ENCODE results near the gene USP17L11. TPM values are rescaled to one million over a fixed set of nuclear protein-coding genes. Genes with fewer than 3 reads are reported as not detected.
"Not testable (repeated sequence)": the region's sequence is repeated elsewhere in the genome, so short reads cannot be mapped to it uniquely, and the experiment has no call there.

The USP17L11 gene
- total and polyA plus RNA-seq, 9 donors: not detected

GRCh38 chr4:9243579-9243978 lies 28.4 kb downstream of the USP17L11 start, which contains the start of gene USP17L17:
Gene USP17L17 (plus strand): TSS chr4:9243879. CDS start chr4:9243879, 0 bp downstream.
- H3K9me3 ChIP-seq (replicated peaks; ENCODE audit: control insufficient read depth, low read depth, low read length); H3K4me1 ChIP-seq (ENCODE audit: control insufficient read depth, insufficient read depth, low read length); H3K27me3 ChIP-seq (ENCODE audit: control insufficient read depth, insufficient read depth, low read length); H3K4me3 ChIP-seq (ENCODE audit: low read length); DNase-seq; H3K36me3 ChIP-seq (ENCODE audit: control insufficient read depth, insufficient read depth, low read length); H3K27ac ChIP-seq (ENCODE audit: low read length): not testable (repeated sequence)
- WGBS (ENCODE audit: insufficient coverage): no CpG with 5 or more reads among the region's 14 CpGs

- not testable (repeated sequence) for H3K4me3 ChIP-seq (ENCODE audit: low read length); H3K4me1 ChIP-seq (ENCODE audit: control insufficient read depth, insufficient read depth, low read length); H3K27me3 ChIP-seq (ENCODE audit: control insufficient read depth, insufficient read depth, low read length); H3K9me3 ChIP-seq (replicated peaks; ENCODE audit: control insufficient read depth, low read depth, low read length); H3K27ac ChIP-seq (ENCODE audit: low read length); H3K36me3 ChIP-seq (ENCODE audit: control insufficient read depth, insufficient read depth, low read length)
- peak; percentile 0 for DNase-seq
- 94% methylated on average over 7 of the region's 26 CpGs for WGBS (ENCODE audit: insufficient coverage)
These were observed 32.9 kb downstream of the USP17L11 start, which contains the start of gene USP17L18 for GRCh38 chr4:9247953-9248680. Gene USP17L18 (plus strand): TSS chr4:9248630. CDS start chr4:9248630, 0 bp downstream.

- no CpG with 5 or more reads among the region's 13 CpGs for WGBS (ENCODE audit: insufficient coverage)
- not testable (repeated sequence) for H3K4me1 ChIP-seq (ENCODE audit: control insufficient read depth, insufficient read depth, low read length); H3K27ac ChIP-seq (ENCODE audit: low read length); DNase-seq; H3K36me3 ChIP-seq (ENCODE audit: control insufficient read depth, insufficient read depth, low read length); H3K4me3 ChIP-seq (ENCODE audit: low read length); H3K9me3 ChIP-seq (replicated peaks; ENCODE audit: control insufficient read depth, low read depth, low read length); H3K27me3 ChIP-seq (ENCODE audit: control insufficient read depth, insufficient read depth, low read length)
These were observed 37.9 kb downstream of the USP17L11 start, which contains the start of gene USP17L19 for GRCh38 chr4:9253078-9253477. Gene USP17L19 (plus strand): TSS chr4:9253378. CDS start chr4:9253378, 0 bp downstream.

- DNase-seq; H3K4me3 ChIP-seq (ENCODE audit: low read length); H3K4me1 ChIP-seq (ENCODE audit: control insufficient read depth, insufficient read depth, low read length); H3K9me3 ChIP-seq (replicated peaks; ENCODE audit: control insufficient read depth, low read depth, low read length); H3K27me3 ChIP-seq (ENCODE audit: control insufficient read depth, insufficient read depth, low read length); H3K27ac ChIP-seq (ENCODE audit: low read length); H3K36me3 ChIP-seq (ENCODE audit: control insufficient read depth, insufficient read depth, low read length): not testable (repeated sequence)
- no CpG with 5 or more reads among the region's 15 CpGs for WGBS (ENCODE audit: insufficient coverage)
These were observed 42.6 kb downstream of the USP17L11 start, which contains the start of gene USP17L20 for GRCh38 chr4:9257824-9258223. Gene USP17L20 (plus strand): TSS chr4:9258124. CDS start chr4:9258124, 0 bp downstream.

GRCh38 chr4:9262572-9262971 lies 47.4 kb downstream of the USP17L11 start, which contains the start of gene USP17L21:
Gene USP17L21 (plus strand): TSS chr4:9262872. CDS start chr4:9262872, 0 bp downstream.
- not testable (repeated sequence) for H3K4me1 ChIP-seq (ENCODE audit: control insufficient read depth, insufficient read depth, low read length); H3K4me3 ChIP-seq (ENCODE audit: low read length); H3K27ac ChIP-seq (ENCODE audit: low read length); H3K9me3 ChIP-seq (replicated peaks; ENCODE audit: control insufficient read depth, low read depth, low read length); DNase-seq; H3K36me3 ChIP-seq (ENCODE audit: control insufficient read depth, insufficient read depth, low read length); H3K27me3 ChIP-seq (ENCODE audit: control insufficient read depth, insufficient read depth, low read length)
- WGBS (ENCODE audit: insufficient coverage): no CpG with 5 or more reads among the region's 13 CpGs

Other genes starting within 250 kb of the USP17L11 start
- not detected for gene FAM90A26, start 45.0 kb upstream of the USP17L11 start, total RNA-seq
- gene FAM90A26, start 45.0 kb upstream of the USP17L11 start, polyA plus RNA-seq (ENCODE audit: insufficient read depth in 1 of 8, insufficient read length in 8 of 8, low replicate concordance in 1 of 8): not detected
- gene USP17L10, start 4.7 kb upstream of the USP17L11 start, total RNA-seq: not detected
- not detected for gene USP17L10, start 4.7 kb upstream of the USP17L11 start, polyA plus RNA-seq (ENCODE audit: insufficient read depth in 1 of 8, insufficient read length in 8 of 8, low replicate concordance in 1 of 8)
- not detected for gene USP17L12, start 4.7 kb downstream of the USP17L11 start, total RNA-seq
- gene USP17L12, start 4.7 kb downstream of the USP17L11 start, polyA plus RNA-seq (ENCODE audit: insufficient read depth in 1 of 8, insufficient read length in 8 of 8, low replicate concordance in 1 of 8): not detected
- gene USP17L13, start 9.5 kb downstream of the USP17L11 start, total RNA-seq: not detected
- not detected for gene USP17L13, start 9.5 kb downstream of the USP17L11 start, polyA plus RNA-seq (ENCODE audit: insufficient read depth in 1 of 8, insufficient read length in 8 of 8, low replicate concordance in 1 of 8)
- not detected for gene USP17L15, start 19.0 kb downstream of the USP17L11 start, total RNA-seq
- not detected for gene USP17L15, start 19.0 kb downstream of the USP17L11 start, polyA plus RNA-seq (ENCODE audit: insufficient read depth in 1 of 8, insufficient read length in 8 of 8, low replicate concordance in 1 of 8)
- gene USP17L17, start 28.5 kb downstream of the USP17L11 start, total RNA-seq: not detected
- gene USP17L17, start 28.5 kb downstream of the USP17L11 start, polyA plus RNA-seq (ENCODE audit: insufficient read depth in 1 of 8, insufficient read length in 8 of 8, low replicate concordance in 1 of 8): not detected
- not detected for gene USP17L18, start 33.2 kb downstream of the USP17L11 start, total RNA-seq
- gene USP17L18, start 33.2 kb downstream of the USP17L11 start, polyA plus RNA-seq (ENCODE audit: insufficient read depth in 1 of 8, insufficient read length in 8 of 8, low replicate concordance in 1 of 8): not detected
- gene USP17L19, start 38.0 kb downstream of the USP17L11 start, total RNA-seq: not detected
- gene USP17L19, start 38.0 kb downstream of the USP17L11 start, polyA plus RNA-seq (ENCODE audit: insufficient read depth in 1 of 8, insufficient read length in 8 of 8, low replicate concordance in 1 of 8): not detected
- not detected for gene USP17L20, start 42.7 kb downstream of the USP17L11 start, total RNA-seq
- not detected for gene USP17L20, start 42.7 kb downstream of the USP17L11 start, polyA plus RNA-seq (ENCODE audit: insufficient read depth in 1 of 8, insufficient read length in 8 of 8, low replicate concordance in 1 of 8)
- not detected for gene USP17L21, start 47.5 kb downstream of the USP17L11 start, total RNA-seq
- not detected for gene USP17L21, start 47.5 kb downstream of the USP17L11 start, polyA plus RNA-seq (ENCODE audit: insufficient read depth in 1 of 8, insufficient read length in 8 of 8, low replicate concordance in 1 of 8)
- not detected for gene USP17L22, start 52.2 kb downstream of the USP17L11 start, total RNA-seq
- not detected for gene USP17L22, start 52.2 kb downstream of the USP17L11 start, polyA plus RNA-seq (ENCODE audit: insufficient read depth in 1 of 8, insufficient read length in 8 of 8, low replicate concordance in 1 of 8)
- not detected for gene USP17L24, start 109.8 kb downstream of the USP17L11 start, total RNA-seq
- gene USP17L24, start 109.8 kb downstream of the USP17L11 start, polyA plus RNA-seq (ENCODE audit: insufficient read depth in 1 of 8, insufficient read length in 8 of 8, low replicate concordance in 1 of 8): not detected
- not detected for gene USP17L25, start 114.5 kb downstream of the USP17L11 start, total RNA-seq
- gene USP17L25, start 114.5 kb downstream of the USP17L11 start, polyA plus RNA-seq (ENCODE audit: insufficient read depth in 1 of 8, insufficient read length in 8 of 8, low replicate concordance in 1 of 8): not detected
- gene USP17L26, start 119.3 kb downstream of the USP17L11 start, total RNA-seq: not detected
- not detected for gene USP17L26, start 119.3 kb downstream of the USP17L11 start, polyA plus RNA-seq (ENCODE audit: insufficient read depth in 1 of 8, insufficient read length in 8 of 8, low replicate concordance in 1 of 8)
- not detected for gene USP17L5, start 124.0 kb downstream of the USP17L11 start, total RNA-seq
- gene USP17L5, start 124.0 kb downstream of the USP17L11 start, polyA plus RNA-seq (ENCODE audit: insufficient read depth in 1 of 8, insufficient read length in 8 of 8, low replicate concordance in 1 of 8): not detected
- not detected for gene USP17L27, start 128.7 kb downstream of the USP17L11 start, total RNA-seq
- gene USP17L27, start 128.7 kb downstream of the USP17L11 start, polyA plus RNA-seq (ENCODE audit: insufficient read depth in 1 of 8, insufficient read length in 8 of 8, low replicate concordance in 1 of 8): not detected
- gene USP17L28, start 133.5 kb downstream of the USP17L11 start, total RNA-seq: not detected
- gene USP17L28, start 133.5 kb downstream of the USP17L11 start, polyA plus RNA-seq (ENCODE audit: insufficient read depth in 1 of 8, insufficient read length in 8 of 8, low replicate concordance in 1 of 8): not detected
- gene USP17L29, start 138.2 kb downstream of the USP17L11 start, total RNA-seq: not detected
- gene USP17L29, start 138.2 kb downstream of the USP17L11 start, polyA plus RNA-seq (ENCODE audit: insufficient read depth in 1 of 8, insufficient read length in 8 of 8, low replicate concordance in 1 of 8): not detected
- gene USP17L30, start 147.7 kb downstream of the USP17L11 start, total RNA-seq: not detected
- gene USP17L30, start 147.7 kb downstream of the USP17L11 start, polyA plus RNA-seq (ENCODE audit: insufficient read depth in 1 of 8, insufficient read length in 8 of 8, low replicate concordance in 1 of 8): not detected
- gene DEFB131A, start 229.0 kb downstream of the USP17L11 start, total RNA-seq: not detected
- not detected for gene DEFB131A, start 229.0 kb downstream of the USP17L11 start, polyA plus RNA-seq (ENCODE audit: insufficient read depth in 1 of 8, insufficient read length in 8 of 8, low replicate concordance in 1 of 8)

Measured in muscle of leg (tissue), 11 donors.